ENCODE data around the gene PXYLP1.

Gene PXYLP1

DNA sequence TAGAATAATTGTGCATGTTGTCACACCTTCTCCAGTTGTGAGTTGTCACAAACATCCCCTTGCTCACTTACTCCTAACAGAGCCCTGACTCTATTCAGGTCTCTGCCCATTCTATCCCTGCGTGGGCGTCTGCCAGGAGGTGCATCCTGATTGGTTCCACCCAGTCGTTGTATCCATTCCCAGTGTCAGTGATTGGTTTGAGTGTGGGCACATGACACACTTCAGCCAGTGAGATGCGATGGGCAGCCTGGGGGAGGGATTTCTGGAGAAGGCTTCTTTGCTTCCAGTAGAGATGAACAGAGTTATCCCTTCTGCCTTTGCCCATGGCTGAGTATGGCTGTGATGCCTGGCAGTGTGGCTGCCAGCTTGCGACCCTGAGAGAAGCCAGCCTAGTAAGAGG lies 18.7 kb downstream of the PXYLP1 start:
- H3K18ac ChIP-seq (ENCODE audit: low read length): no peak overlapping the region
- H3K36me3 ChIP-seq (ENCODE audit: control insufficient read depth in 1 of 2, insufficient read depth in 2 of 2, low read length in 2 of 2): no peaks in the 10 kb centered on the region
- H3K27me3 ChIP-seq (ENCODE audit: insufficient read depth, low read length): no peaks in the 10 kb centered on the region
- H4K8ac ChIP-seq (ENCODE audit: low read depth, low read length): no peak overlapping the region
- H3K79me2 ChIP-seq (ENCODE audit: control insufficient read depth, insufficient read depth, low read length, poor library complexity): no peaks in the 10 kb centered on the region
- H3K4me2 ChIP-seq (ENCODE audit: low read length): no peak overlapping the region
- H2BK12ac ChIP-seq (ENCODE audit: low read length): no peak overlapping the region
- H3K14ac ChIP-seq (ENCODE audit: low read length): no peak overlapping the region
- H2AK5ac ChIP-seq (ENCODE audit: low read length): no peak overlapping the region
- no peak overlapping the region for H3K9ac ChIP-seq (ENCODE audit: low read length)
- no peak overlapping the region for H3K4me3 ChIP-seq (ENCODE audit: low read depth, low read length)
- H3K79me1 ChIP-seq (ENCODE audit: low read length): no peaks in the 10 kb centered on the region
- H2BK120ac ChIP-seq (ENCODE audit: insufficient read depth, low read length, poor library complexity): no peak overlapping the region
- no peak overlapping the region for H3K23ac ChIP-seq (ENCODE audit: low read length)
- no peak overlapping the region for H3K4ac ChIP-seq (ENCODE audit: low read depth, low read length)
- no CpG with 5 or more reads among the region's 5 CpGs for WGBS (ENCODE audit: extremely low coverage, insufficient coverage, insufficient read length)
- H3K27ac ChIP-seq (ENCODE audit: low read depth, low read length): no peak overlapping the region
- no peak overlapping the region for H4K91ac ChIP-seq (ENCODE audit: low read depth, low read length)
- no peaks in the 10 kb centered on the region for H3K4me1 ChIP-seq (ENCODE audit: control insufficient read depth in 1 of 2, insufficient read depth in 2 of 2, low read length in 2 of 2)
- no peak overlapping the region for H2AFZ ChIP-seq (ENCODE audit: insufficient read depth, low read length, poor library complexity)
- no peak overlapping the region for H2BK5ac ChIP-seq (ENCODE audit: low read depth, low read length, poor library complexity)
- DNase-seq: no peak
- no peaks in the 10 kb centered on the region for H3K9me3 ChIP-seq (ENCODE audit: insufficient read depth, low read depth, low read length)
- no peak overlapping the region for H4K12ac ChIP-seq (ENCODE audit: low read depth, low read length)

DNA sequence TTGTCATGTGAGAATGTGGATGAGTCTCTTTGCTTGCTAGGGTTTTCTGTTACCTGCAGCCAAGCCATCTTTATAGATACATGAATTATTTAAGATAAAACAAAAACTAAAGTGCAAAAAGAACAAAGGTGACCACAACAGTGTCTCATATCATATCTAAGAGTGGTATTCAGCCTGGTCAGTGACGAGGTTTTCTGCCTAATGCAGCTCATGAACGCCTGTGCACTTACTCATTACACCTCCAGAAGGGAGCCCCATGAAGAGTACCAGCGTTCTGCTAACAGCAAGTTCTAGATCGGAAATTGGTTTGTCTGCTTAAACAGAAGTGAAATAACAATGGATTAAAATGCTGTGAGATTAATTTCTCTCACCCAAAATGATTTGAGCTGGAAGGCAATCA lies 19.2 kb downstream of the PXYLP1 start:
- no peaks in the 10 kb centered on the region for H3K79me2 ChIP-seq (ENCODE audit: control insufficient read depth, insufficient read depth, low read length, poor library complexity)
- H3K18ac ChIP-seq (ENCODE audit: low read length): no peak overlapping the region
- no peak overlapping the region for H4K12ac ChIP-seq (ENCODE audit: low read depth, low read length)
- no peak overlapping the region for H2BK12ac ChIP-seq (ENCODE audit: low read length)
- H3K4ac ChIP-seq (ENCODE audit: low read depth, low read length): no peak overlapping the region
- H3K4me1 ChIP-seq (ENCODE audit: control insufficient read depth in 1 of 2, insufficient read depth in 2 of 2, low read length in 2 of 2): no peaks in the 10 kb centered on the region
- H2AK5ac ChIP-seq (ENCODE audit: low read length): no peak overlapping the region
- H3K9ac ChIP-seq (ENCODE audit: low read length): no peak overlapping the region
- no peak overlapping the region for H2BK5ac ChIP-seq (ENCODE audit: low read depth, low read length, poor library complexity)
- no peak overlapping the region for H3K23ac ChIP-seq (ENCODE audit: low read length)
- H2AFZ ChIP-seq (ENCODE audit: insufficient read depth, low read length, poor library complexity): no peak overlapping the region
- no CpG with 5 or more reads among the region's 4 CpGs for WGBS (ENCODE audit: extremely low coverage, insufficient coverage, insufficient read length)
- no peak overlapping the region for H3K4me3 ChIP-seq (ENCODE audit: low read depth, low read length)
- no peak overlapping the region for H3K27ac ChIP-seq (ENCODE audit: low read depth, low read length)
- H2BK120ac ChIP-seq (ENCODE audit: insufficient read depth, low read length, poor library complexity): no peak overlapping the region
- H4K8ac ChIP-seq (ENCODE audit: low read depth, low read length): no peak overlapping the region
- H4K91ac ChIP-seq (ENCODE audit: low read depth, low read length): no peak overlapping the region
- H3K27me3 ChIP-seq (ENCODE audit: insufficient read depth, low read length): no peaks in the 10 kb centered on the region
- H3K4me2 ChIP-seq (ENCODE audit: low read length): no peak overlapping the region
- H3K36me3 ChIP-seq (ENCODE audit: control insufficient read depth in 1 of 2, insufficient read depth in 2 of 2, low read length in 2 of 2): no peaks in the 10 kb centered on the region
- H3K14ac ChIP-seq (ENCODE audit: low read length): no peak overlapping the region
- no peaks in the 10 kb centered on the region for H3K79me1 ChIP-seq (ENCODE audit: low read length)
- no peak for DNase-seq
- no peaks in the 10 kb centered on the region for H3K9me3 ChIP-seq (ENCODE audit: insufficient read depth, low read depth, low read length)

GRCh38 chr3:141253326-141253725 lies 21.7 kb downstream of the PXYLP1 start:
- H3K23ac ChIP-seq (ENCODE audit: low read length): no peak overlapping the region

GRCh38 chr3:141253811-141254210 lies 22.2 kb downstream of the PXYLP1 start:
- H3K14ac ChIP-seq (ENCODE audit: low read length): no peak overlapping the region
- no peak overlapping the region for H3K4me2 ChIP-seq (ENCODE audit: low read length)
- WGBS (ENCODE audit: extremely low coverage, insufficient coverage, insufficient read length): no CpG with 5 or more reads among the region's 11 CpGs
- no peaks in the 10 kb centered on the region for H3K9me3 ChIP-seq (ENCODE audit: insufficient read depth, low read depth, low read length)
- no peak overlapping the region for H2BK5ac ChIP-seq (ENCODE audit: low read depth, low read length, poor library complexity)
- no peak overlapping the region for H4K91ac ChIP-seq (ENCODE audit: low read depth, low read length)
- no peak overlapping the region for H2AK5ac ChIP-seq (ENCODE audit: low read length)
- H2BK120ac ChIP-seq (ENCODE audit: insufficient read depth, low read length, poor library complexity): no peak overlapping the region
- H3K79me1 ChIP-seq (ENCODE audit: low read length): no peaks in the 10 kb centered on the region
- no peak overlapping the region for H2BK12ac ChIP-seq (ENCODE audit: low read length)
- H4K8ac ChIP-seq (ENCODE audit: low read depth, low read length): no peak overlapping the region
- no peaks in the 10 kb centered on the region for H3K27me3 ChIP-seq (ENCODE audit: insufficient read depth, low read length)
- no peaks in the 10 kb centered on the region for H3K36me3 ChIP-seq (ENCODE audit: control insufficient read depth in 1 of 2, insufficient read depth in 2 of 2, low read length in 2 of 2)
- no peak overlapping the region for H3K27ac ChIP-seq (ENCODE audit: low read depth, low read length)
- DNase-seq: no peak
- no peak overlapping the region for H3K23ac ChIP-seq (ENCODE audit: low read length)
- no peaks in the 10 kb centered on the region for H3K79me2 ChIP-seq (ENCODE audit: control insufficient read depth, insufficient read depth, low read length, poor library complexity)
- H3K9ac ChIP-seq (ENCODE audit: low read length): no peak overlapping the region
- no peaks in the 10 kb centered on the region for H3K4me1 ChIP-seq (ENCODE audit: control insufficient read depth in 1 of 2, insufficient read depth in 2 of 2, low read length in 2 of 2)
- H3K4ac ChIP-seq (ENCODE audit: low read depth, low read length): no peak overlapping the region
- H3K18ac ChIP-seq (ENCODE audit: low read length): no peak overlapping the region
- H2AFZ ChIP-seq (ENCODE audit: insufficient read depth, low read length, poor library complexity): no peak overlapping the region
- H4K12ac ChIP-seq (ENCODE audit: low read depth, low read length): no peak overlapping the region
- no peak overlapping the region for H3K4me3 ChIP-seq (ENCODE audit: low read depth, low read length)

More at GRCh38 chr3:141253326-141253725, 21.7 kb downstream of the PXYLP1 start:
- no peaks in the 10 kb centered on the region for H3K36me3 ChIP-seq (ENCODE audit: control insufficient read depth in 1 of 2, insufficient read depth in 2 of 2, low read length in 2 of 2)
- H3K27me3 ChIP-seq (ENCODE audit: insufficient read depth, low read length): no peaks in the 10 kb centered on the region
- no peak overlapping the region for H2BK120ac ChIP-seq (ENCODE audit: insufficient read depth, low read length, poor library complexity)
- no peak overlapping the region for H3K4me3 ChIP-seq (ENCODE audit: low read depth, low read length)
- H3K79me2 ChIP-seq (ENCODE audit: control insufficient read depth, insufficient read depth, low read length, poor library complexity): no peaks in the 10 kb centered on the region
- no peak overlapping the region for H2BK12ac ChIP-seq (ENCODE audit: low read length)
- H4K91ac ChIP-seq (ENCODE audit: low read depth, low read length): no peak overlapping the region
- H3K9ac ChIP-seq (ENCODE audit: low read length): no peak overlapping the region
- H3K4me1 ChIP-seq (ENCODE audit: control insufficient read depth in 1 of 2, insufficient read depth in 2 of 2, low read length in 2 of 2): no peaks in the 10 kb centered on the region
- DNase-seq: no peak
- no peak overlapping the region for H3K4ac ChIP-seq (ENCODE audit: low read depth, low read length)
- no peak overlapping the region for H3K18ac ChIP-seq (ENCODE audit: low read length)
- H2AK5ac ChIP-seq (ENCODE audit: low read length): no peak overlapping the region
- no peak overlapping the region for H4K8ac ChIP-seq (ENCODE audit: low read depth, low read length)
- H3K9me3 ChIP-seq (ENCODE audit: insufficient read depth, low read depth, low read length): no peaks in the 10 kb centered on the region
- no peak overlapping the region for H3K27ac ChIP-seq (ENCODE audit: low read depth, low read length)
- no CpG with 5 or more reads among the region's 2 CpGs for WGBS (ENCODE audit: extremely low coverage, insufficient coverage, insufficient read length)
- no peak overlapping the region for H2BK5ac ChIP-seq (ENCODE audit: low read depth, low read length, poor library complexity)
- no peak overlapping the region for H4K12ac ChIP-seq (ENCODE audit: low read depth, low read length)
- H2AFZ ChIP-seq (ENCODE audit: insufficient read depth, low read length, poor library complexity): no peak overlapping the region
- H3K14ac ChIP-seq (ENCODE audit: low read length): no peak overlapping the region
- H3K79me1 ChIP-seq (ENCODE audit: low read length): no peaks in the 10 kb centered on the region
- no peak overlapping the region for H3K4me2 ChIP-seq (ENCODE audit: low read length)

All from trophoblast cell (in vitro differentiated cells and primary cell).